Neutrophil (primary cell): ENCODE results near the gene DNM2.
A peak's percentile ranks its signal among the peaks of the same experiment; 100 is the strongest.

Source experiments
- H3K27ac ChIP-seq: fragments of 200-600 bp; sonication (generic); 2 replicates; pipeline ENCODE4 v1.5.1; 2016; ENCODE audit warnings: mild to moderate bottlenecking, moderate library complexity
- H3K27me3 ChIP-seq: fragments of 200-600 bp; sonication (generic); 2 replicates; pipeline ENCODE4 v1.6.0; 2016; ENCODE audit warnings: mild to moderate bottlenecking
- H3K36me3 ChIP-seq: fragments of 200-600 bp; sonication (generic); 2 replicates; pipeline ENCODE4 v1.5.1; 2017
- H3K4me1 ChIP-seq, 2 experiments: fragments of 200-600 bp in 1 of 2; sonication (generic) in 1 of 2; 1 replicate in 1 of 2; 2 replicates in 1 of 2; pipeline versions ENCODE4 v1.5.1 to v1.6.1; 2013 to 2016; ENCODE audit warnings: low read depth in 1 of 2, low read length in 1 of 2, mild to moderate bottlenecking in 1 of 2, moderate library complexity in 1 of 2; ENCODE audit not compliant: control insufficient read depth in 1 of 2, insufficient read depth in 1 of 2
- H3K4me3 ChIP-seq, 2 experiments: fragments of 200-600 bp in 1 of 2; sonication (generic) in 1 of 2; 1 replicate in 1 of 2; 2 replicates in 1 of 2; pipeline ENCODE4 v1.5.1; 2013 to 2016; ENCODE audit warnings: low read depth in 1 of 2, low read length in 1 of 2, mild to moderate bottlenecking in 1 of 2, moderate library complexity in 1 of 2
- H3K9me3 ChIP-seq: fragments of 200-600 bp; sonication (generic); 2 replicates; pipeline ENCODE4 v1.5.1; 2016
- CTCF ChIP-seq: fragments of 200-600 bp; sonication (generic); IDR thresholded peaks from 2 replicates; pipeline ENCODE4 v1.5.1; 2016; ENCODE audit warnings: antibody characterized with exemption

DNM2 gene

DNA sequence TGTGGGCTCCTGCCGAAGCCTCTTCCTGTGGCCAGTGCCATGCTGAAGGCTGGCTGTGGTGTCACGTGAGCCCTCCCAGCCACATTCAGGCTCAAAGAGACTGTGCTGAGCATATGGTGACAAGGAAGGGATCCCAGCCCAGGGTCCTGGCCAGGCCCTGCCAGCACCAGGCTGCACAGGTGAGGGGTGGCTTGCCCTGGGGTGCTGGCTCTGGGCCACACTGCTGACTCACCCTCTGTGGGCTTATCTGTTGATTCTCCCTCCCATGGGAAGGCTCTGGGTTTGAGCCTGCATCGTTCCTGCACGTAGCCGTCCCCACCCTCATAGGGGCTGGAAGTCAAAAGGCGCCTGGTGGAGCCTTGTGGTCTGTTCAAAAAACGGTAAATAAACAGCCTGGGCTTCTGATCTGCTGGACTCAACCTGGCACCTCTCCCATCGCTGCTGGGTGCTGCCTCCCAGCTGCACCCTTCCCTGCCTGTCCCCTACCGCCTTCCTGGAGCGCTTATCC lies 31.1 kb downstream of the DNM2 start:
- H3K4me3 ChIP-seq = peak overlapping the region in 1 of 2 experiments; percentile 24
- no peak for TF ChIP-seq CTCF
- peak overlapping the region; percentile 97 for H3K27ac ChIP-seq
- H3K36me3 ChIP-seq = no peaks in the 10 kb centered on the region
- H3K27me3 ChIP-seq = no peaks in the 10 kb centered on the region
- peaks cover 71 to 78% of the 10 kb centered on the region in 2 experiments for H3K4me1 ChIP-seq
- no peaks in the 10 kb centered on the region for H3K9me3 ChIP-seq

DNA sequence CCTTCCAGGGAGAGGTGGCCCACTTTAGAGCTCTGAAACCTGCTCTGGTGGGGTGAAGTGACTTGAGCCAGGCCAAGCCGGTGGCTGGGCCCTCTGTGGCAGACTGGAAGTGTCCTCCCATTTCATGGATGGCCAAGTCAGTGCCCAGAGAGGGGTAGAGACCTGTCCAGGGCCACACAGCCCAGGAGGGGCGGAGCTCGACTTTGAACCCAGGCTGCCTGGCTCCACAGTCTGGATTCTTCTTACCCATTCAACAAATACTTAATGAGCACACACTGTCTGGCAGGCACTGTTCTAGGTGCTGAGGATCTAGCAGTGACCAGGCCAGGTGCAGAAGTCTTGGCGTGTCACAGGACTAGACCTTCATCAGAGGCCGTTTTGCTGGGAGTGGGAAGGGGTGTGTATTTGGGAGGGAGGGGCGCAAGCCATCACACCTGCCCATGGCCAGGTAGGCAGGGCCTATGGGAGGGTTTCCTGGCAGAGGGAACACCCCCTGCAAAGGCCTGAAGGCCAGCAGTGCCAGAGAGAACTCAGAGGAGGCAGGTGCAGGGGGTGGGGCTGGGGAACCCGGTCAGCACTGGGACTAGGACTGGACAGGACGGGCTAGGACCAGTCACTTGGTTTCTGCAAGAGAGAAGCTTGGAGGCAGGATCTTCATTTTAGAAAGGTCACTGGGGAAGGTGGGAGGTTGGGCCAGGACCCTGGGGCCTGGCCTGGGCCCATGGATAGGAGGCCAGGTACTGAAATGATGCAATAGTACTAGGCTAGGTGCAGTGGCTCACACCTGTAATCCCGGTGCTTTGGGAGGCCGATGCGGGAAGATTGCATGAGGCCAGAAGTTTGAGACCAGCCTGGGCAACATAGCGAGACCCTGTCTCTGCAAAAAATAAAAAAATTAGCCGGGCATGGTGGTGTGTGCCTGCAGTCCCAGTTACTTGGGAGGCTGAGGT lies 31.8 kb downstream of the DNM2 start:
- no peaks in the 10 kb centered on the region for H3K36me3 ChIP-seq
- H3K27ac ChIP-seq = peak overlapping the region; percentile 97
- no peaks in the 10 kb centered on the region for H3K27me3 ChIP-seq
- no peak for TF ChIP-seq CTCF
- H3K4me3 ChIP-seq = no peak overlapping the region
- H3K4me1 ChIP-seq = peaks cover 76 to 78% of the 10 kb centered on the region in 2 experiments
- H3K9me3 ChIP-seq = no peaks in the 10 kb centered on the region

- H3K27ac ChIP-seq = peak overlapping the region; percentile 97
- H3K4me3 ChIP-seq = peak overlapping the region; percentile 26 to 36
- peaks cover 92 to 93% of the 10 kb centered on the region in 2 experiments for H3K4me1 ChIP-seq
- H3K27me3 ChIP-seq = no peaks in the 10 kb centered on the region
- H3K36me3 ChIP-seq = no peaks in the 10 kb centered on the region
- no peaks in the 10 kb centered on the region for H3K9me3 ChIP-seq
- TF ChIP-seq CTCF = no peak
Measured at GRCh38 chr19:10751109-10751953, 33.5 kb downstream of the DNM2 start.

DNA sequence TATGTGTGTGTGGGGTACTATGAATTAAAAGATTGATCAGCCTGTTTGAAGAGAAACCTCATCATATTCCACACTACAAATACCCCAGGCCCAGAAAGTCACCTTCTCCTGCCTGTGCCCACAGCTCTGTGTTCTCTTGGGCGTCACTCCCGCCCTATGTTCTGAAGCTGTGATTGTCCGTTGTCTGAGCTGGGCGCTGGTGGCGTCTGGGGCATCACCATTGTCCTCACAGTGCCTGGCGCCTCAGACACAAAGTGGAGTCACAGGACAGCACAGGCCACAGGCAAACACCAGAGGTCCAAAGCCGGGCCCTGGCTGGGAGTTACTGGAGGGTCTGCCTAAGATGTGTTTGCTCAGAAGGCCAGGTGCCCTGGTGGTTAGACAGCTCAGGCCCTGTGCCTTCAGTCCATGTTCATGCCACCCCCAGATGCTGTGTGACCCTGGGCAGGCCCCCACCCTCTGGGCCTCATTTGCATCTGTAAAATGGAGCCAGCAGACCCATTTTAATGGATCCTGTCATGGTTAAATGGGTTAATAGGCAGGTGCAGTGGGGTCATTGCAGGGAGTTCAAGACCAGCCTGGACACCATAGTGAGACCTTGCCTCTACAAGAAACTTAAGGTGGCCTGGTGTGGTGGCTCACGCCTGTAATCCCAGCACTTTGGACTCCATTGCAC lies 34.5 kb downstream of the DNM2 start:
- TF ChIP-seq CTCF = no peak
- peak overlapping the region; percentile 97 for H3K27ac ChIP-seq
- no peak overlapping the region for H3K4me3 ChIP-seq
- no peaks in the 10 kb centered on the region for H3K9me3 ChIP-seq
- peaks cover 98 to 99% of the 10 kb centered on the region in 2 experiments for H3K4me1 ChIP-seq
- H3K27me3 ChIP-seq = no peaks in the 10 kb centered on the region
- H3K36me3 ChIP-seq = no peaks in the 10 kb centered on the region
